IPS-18c (cell line): ENCODE measurements around the gene PET100.

Experiments used
- H3K4me3 ChIP-seq: 2 replicates; pipeline ENCODE4 v1.7.0; 2013; ENCODE audit warnings: low read depth, mild to moderate bottlenecking, low read length, moderate library complexity; ENCODE audit not compliant: insufficient read depth
- H3K9me3 ChIP-seq: one replicate; pipeline ENCODE4 v1.6.1; 2013; ENCODE audit warnings: mild to moderate bottlenecking, low read length, moderate library complexity; ENCODE audit not compliant: control insufficient read depth, insufficient read depth

PET100 gene

DNA sequence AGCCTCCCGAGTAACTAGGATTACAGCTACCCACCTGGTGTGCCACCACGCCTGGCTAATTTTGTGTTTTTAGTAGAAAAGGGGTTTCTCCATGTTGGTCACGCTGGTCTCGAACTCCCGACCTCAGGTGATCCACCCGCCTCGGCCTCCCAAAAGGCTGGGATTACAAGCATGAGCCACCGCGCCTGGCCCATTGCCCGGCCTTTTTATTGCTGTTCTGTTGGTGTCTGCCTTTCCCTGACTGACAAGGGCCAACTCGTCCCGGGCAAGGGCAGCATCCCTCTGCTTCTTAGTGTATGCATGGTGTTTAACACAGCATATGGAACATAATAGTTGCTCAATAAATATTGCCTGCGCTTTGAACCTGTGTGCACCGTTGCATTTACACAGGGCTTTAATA lies 33.1 kb downstream of the PET100 start:
- no peaks in the 10 kb centered on the region for H3K9me3 ChIP-seq
- no peak overlapping the region for H3K4me3 ChIP-seq

DNA sequence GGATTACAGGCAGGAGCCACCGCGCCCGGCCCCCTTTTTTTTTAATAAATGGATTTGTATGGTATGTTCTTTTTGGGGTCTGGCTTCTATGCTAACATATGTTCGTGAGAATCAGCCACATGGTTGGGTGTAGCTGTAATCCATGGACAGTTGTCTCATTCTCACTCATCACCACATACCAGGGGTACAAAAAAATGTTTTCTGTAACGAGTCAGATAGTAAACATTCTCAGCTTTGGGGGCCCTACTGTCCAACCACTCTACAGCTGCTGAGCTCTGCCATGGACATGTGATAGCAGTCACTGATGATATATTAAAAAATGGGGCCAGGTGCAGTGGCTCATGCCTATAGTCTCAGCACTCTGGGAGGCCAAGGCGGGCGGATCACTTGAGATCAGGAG lies 34.1 kb downstream of the PET100 start:
- no peak overlapping the region for H3K4me3 ChIP-seq
- H3K9me3 ChIP-seq = no peaks in the 10 kb centered on the region

DNA sequence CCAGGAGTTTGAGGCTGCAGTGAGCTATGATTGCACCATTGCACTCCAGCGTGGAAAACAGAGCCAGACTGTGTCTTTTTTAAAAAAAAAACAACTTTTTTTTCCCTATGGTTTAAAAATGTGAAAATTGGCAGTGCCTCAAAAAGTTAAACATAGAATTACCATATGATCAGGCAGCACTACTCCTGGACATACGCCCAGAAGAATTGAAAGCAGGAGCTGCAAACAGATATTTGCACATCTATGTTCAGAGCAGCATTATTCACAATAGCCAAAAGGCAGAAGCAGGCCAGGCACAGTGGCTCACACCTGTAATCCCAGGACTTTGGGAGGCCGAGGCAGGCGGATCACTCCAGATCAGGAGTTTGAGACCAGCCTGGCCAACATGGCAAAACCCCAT lies 35.5 kb downstream of the PET100 start:
- H3K4me3 ChIP-seq = no peak overlapping the region

DNA sequence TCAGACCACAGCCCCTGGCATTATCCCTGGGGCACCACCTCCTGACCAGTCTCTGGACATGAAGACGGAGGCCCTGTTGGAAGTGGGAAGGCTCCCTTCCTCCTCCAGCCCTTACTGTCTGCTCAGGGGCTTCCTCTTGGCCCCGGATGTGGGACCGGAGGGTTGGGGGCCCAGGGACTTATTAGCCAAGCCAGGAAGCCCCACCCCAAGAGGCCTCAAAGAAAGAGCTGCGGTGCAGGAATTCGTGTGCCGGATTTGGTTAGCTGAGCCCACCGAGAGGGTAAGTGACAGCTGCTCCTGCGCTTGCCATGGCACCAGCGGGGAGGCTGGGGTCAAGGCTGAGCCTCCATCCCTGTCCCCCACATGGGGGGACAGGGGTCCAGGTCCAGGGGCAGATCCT lies 39.2 kb downstream of the PET100 start, which contains the start of gene RETN:
Gene RETN, plus strand, starts transcription at position 208 of the 400 bp plus-strand sequence. CDS start 278 bp downstream, outside the sequence.
- Histone ChIP-seq H3K4me3 (peak within 1 kb of the TSS; percentile 71), H3K9me3 (no peaks in the 10 kb centered on the region)

More for the DNA sequence above, 35.5 kb downstream of the PET100 start:
- H3K9me3 ChIP-seq = no peaks in the 10 kb centered on the region

DNA sequence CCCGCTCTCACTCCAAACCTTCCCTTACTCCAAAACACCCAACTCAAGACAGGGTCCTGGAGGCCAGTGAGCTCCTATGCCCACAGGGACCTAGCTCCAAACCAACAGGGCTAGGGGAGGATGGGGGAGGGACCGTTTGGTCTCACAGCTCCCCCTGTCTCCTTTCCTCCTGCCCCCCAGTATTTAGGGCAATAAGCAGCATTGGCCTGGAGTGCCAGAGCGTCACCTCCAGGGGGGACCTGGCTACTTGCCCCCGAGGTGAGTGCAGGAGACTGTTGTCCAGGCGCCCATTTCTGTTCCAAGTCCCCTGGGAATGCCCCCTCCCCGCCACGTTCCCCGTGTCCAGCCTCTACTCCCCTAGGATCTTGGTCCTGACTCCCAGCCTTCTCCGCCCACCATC lies 40.0 kb downstream of the PET100 start:
- peak overlapping the region; percentile 71 for H3K4me3 ChIP-seq
- no peaks in the 10 kb centered on the region for H3K9me3 ChIP-seq

DNA sequence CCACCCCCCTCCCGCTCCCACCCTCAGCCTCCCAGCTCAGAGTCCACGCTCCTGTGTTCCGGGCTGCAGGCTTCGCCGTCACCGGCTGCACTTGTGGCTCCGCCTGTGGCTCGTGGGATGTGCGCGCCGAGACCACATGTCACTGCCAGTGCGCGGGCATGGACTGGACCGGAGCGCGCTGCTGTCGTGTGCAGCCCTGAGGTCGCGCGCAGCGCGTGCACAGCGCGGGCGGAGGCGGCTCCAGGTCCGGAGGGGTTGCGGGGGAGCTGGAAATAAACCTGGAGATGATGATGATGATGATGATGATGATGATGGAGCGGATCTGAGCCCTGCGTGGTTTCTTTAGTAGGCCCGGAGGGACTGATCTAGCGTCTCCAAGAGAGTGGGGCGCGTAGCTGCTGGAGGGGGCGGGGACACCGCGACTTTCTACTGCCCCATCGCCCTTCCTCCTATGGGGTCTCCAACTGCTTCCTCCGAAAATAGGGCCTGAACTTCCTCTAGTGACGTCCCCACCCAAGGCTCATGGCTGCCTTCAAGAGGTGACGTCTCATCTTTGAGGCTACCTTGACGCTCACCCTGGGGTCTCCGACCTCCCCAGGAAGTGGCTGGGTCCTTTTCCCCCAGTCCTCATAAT lies 40.7 kb downstream of the PET100 start:
- peak overlapping the region; percentile 71 for H3K4me3 ChIP-seq

DNA sequence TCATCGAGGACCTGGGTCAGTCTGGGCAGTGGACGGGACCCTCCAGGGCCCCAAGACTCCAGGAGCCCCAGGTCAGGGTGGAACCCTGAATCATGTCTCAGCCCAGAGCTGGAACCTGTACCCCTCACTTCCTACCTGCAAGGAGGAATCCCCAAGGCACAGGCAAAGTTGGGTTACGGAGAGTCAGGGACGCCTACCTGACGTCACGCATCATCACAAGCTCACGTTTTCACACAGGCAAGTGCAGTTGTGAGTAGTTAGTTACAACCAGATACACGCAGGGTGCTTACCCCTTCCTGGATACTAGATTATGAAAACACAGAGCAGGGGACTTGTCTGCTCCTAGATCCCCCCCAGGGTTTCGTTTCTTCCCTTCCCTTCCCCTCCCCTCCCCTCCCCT lies 41.2 kb downstream of the PET100 start:
- H3K9me3 ChIP-seq = no peaks in the 10 kb centered on the region
- H3K4me3 ChIP-seq = peak overlapping the region; percentile 71

More for the DNA sequence above, 40.7 kb downstream of the PET100 start:
- no peaks in the 10 kb centered on the region for H3K9me3 ChIP-seq

DNA sequence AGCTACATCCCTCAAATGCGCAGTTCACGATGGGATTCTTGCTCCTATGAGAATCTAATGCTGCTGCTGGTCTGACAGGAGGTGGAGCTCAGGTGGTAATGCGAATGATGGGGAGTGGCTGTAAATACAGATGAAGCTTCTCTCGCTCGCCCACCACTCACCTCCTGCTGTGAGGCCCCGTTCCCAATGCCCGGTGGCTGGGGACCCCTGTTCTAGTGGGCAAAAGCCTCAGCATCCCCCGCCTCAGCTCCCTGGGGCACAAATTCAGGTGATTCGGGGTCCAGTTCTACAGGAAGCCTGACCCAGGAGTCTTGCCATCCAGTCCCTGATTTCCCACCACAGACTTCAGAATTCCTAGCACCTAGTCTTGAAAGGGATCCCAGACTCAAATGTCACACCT lies 42.9 kb downstream of the PET100 start:
- Histone ChIP-seq H3K9me3 (no peaks in the 10 kb centered on the region), H3K4me3 (no peak overlapping the region)

DNA sequence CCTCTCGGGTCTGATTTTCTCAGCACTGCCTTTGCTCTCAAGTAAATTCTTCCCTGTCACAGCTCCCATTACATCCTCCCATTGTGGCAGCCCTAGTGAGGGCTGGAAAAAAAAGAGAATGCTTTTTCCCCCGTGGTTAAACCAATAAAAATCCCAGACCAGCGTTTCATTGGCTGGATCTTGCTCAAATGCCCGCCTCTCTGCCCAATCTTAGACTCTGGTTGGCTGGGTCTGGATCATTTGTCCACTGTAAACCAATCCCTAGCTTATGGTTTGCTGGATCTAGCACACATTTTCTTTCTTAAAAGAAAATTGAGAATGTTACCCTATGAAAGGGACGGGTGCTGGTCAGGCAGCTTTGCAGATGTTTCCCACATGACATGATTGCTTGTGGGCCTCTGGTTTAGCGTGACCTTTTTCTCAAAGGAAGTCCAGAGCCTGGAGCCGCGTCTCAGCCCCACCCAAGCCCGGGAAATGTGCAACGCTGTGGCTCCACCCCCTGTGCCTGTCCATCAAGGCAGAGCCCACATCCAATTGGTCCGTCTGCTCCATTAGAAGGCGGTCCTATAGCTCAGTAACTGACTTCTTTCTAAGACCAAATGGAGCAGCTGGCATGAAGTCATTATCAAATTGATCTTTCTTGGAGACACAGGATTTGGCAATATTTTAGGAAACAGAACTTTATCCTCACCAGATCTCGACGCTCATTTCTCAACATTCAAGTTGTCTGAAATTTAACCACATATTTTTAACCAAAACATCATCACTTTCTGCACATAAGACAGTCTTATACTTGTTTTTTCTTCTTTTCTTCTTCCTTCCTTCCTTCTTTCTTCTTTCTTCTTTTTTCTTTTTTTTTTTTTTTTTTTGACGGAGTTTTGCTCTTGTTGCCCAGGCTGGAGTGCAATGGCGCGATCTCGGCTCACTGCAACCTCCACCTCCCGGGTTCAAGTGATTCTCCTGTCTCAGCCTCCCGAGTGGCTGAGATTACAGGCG lies 44.7 kb downstream of the PET100 start:
- H3K9me3 ChIP-seq = no peaks in the 10 kb centered on the region
- peak overlapping the region; percentile 17; the same call in 1 of the 2 replicates for H3K4me3 ChIP-seq

DNA sequence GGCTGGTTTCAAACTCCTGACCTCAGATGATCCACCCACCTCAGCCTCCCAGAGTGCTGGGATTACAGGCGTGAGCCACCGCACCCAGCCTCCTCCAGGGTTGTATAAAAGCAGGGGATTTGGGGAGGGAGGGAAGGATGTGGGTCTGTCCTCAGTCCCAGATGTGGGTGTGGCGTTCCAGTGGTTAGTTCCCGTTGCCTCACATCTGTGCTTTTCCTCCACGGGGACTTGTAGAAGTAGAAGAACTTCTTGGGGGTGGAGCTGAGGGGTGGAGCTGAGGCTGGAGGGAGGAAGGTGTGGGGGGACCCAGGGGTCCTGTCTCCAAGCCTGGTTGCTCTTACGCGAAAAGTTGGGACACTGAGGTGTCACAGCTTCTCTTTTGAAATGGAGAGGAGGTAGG lies 46.8 kb downstream of the PET100 start:
- no peaks in the 10 kb centered on the region for H3K9me3 ChIP-seq
- no peak overlapping the region for H3K4me3 ChIP-seq

DNA sequence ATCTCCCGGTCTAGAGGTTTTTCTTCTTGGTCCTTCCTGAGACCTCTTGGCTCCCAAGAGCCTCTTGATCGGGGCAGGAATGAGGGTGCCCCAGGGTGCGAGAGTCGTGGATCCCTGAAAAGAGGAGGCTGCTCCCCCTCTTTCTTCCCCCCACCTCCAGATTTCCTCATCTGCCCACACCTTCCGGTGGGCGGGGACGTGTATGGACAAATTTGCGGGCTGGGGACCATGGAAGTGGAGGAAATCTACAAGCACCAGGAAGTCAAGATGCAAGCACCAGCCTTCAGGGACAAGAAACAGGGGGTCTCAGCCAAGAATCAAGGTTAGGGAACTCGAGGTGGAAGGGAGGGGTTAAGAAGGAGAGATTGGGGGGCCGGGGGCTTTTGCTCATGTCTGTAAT lies 47.3 kb downstream of the PET100 start, which contains the start of gene MCEMP1:
Gene MCEMP1, plus strand, starts transcription at position 237 of the 400 bp plus-strand sequence. Its CDS starts 31 bp downstream, at position 268.
- H3K4me3 ChIP-seq = no peak within 1 kb of the TSS

DNA sequence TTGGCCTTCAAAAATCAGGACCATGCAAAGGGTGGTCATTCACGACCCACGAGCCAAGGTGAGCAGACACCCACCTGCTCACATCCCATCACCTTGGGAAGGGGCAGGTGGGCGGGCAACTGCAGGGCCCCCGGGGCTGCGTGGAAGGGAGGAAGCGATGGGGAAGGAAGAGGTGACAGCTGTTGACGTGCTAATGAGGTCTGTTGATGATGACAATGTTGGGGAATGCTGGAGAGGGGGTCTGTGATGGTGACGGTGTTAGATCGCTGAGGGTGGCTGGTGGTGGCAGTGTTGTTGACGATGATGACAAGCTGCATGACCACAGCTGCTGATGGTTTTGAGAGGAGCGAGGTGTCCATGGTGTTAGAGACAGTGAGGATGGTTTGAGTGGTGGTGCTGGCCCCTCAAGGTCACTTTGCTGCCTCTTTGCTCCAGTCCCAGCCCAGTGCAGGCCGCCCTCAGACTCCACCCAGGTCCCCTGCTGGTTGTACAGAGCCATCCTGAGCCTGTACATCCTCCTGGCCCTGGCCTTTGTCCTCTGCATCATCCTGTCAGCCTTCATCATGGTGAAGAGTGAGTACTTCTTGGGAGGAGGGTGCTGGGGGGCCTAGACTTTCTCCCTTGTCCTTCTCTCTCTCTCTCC lies 48.2 kb downstream of the PET100 start:
- Histone ChIP-seq H3K4me3 (no peak overlapping the region), H3K9me3 (no peaks in the 10 kb centered on the region)

More for the DNA sequence above, 47.3 kb downstream of the PET100 start, which contains the start of gene MCEMP1:
- no peaks in the 10 kb centered on the region for H3K9me3 ChIP-seq

DNA sequence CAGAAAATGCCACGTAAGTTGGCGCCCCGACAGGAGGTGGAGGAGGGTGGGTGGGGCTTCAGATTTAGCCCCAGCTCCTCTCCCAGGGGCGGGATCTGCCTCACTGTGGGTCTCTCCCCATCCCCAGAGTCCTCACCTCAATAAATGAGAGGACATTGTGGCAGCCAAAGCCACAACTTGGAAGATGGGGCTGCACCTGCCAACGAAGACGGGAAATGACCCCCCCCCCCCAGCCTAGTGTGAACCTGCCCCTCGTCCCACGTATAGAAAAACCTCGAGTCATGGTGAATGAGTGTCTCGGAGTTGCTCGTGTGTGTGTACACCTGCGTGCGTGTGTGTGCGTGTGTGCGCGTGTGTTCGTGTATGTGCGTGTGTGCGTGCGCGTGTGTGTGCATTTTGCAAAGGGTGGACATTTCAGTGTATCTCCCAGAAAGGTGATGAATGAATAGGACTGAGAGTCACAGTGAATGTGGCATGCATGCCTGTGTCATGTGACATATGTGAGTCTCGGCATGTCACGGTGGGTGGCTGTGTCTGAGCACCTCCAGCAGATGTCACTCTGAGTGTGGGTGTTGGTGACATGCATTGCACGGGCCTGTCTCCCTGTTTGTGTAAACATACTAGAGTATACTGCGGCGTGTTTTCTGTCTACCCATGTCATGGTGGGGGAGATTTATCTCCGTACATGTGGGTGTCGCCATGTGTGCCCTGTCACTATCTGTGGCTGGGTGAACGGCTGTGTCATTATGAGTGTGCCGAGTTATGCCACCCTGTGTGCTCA lies 49.6 kb downstream of the PET100 start:
- H3K4me3 ChIP-seq = no peak overlapping the region
- H3K9me3 ChIP-seq = no peaks in the 10 kb centered on the region

DNA sequence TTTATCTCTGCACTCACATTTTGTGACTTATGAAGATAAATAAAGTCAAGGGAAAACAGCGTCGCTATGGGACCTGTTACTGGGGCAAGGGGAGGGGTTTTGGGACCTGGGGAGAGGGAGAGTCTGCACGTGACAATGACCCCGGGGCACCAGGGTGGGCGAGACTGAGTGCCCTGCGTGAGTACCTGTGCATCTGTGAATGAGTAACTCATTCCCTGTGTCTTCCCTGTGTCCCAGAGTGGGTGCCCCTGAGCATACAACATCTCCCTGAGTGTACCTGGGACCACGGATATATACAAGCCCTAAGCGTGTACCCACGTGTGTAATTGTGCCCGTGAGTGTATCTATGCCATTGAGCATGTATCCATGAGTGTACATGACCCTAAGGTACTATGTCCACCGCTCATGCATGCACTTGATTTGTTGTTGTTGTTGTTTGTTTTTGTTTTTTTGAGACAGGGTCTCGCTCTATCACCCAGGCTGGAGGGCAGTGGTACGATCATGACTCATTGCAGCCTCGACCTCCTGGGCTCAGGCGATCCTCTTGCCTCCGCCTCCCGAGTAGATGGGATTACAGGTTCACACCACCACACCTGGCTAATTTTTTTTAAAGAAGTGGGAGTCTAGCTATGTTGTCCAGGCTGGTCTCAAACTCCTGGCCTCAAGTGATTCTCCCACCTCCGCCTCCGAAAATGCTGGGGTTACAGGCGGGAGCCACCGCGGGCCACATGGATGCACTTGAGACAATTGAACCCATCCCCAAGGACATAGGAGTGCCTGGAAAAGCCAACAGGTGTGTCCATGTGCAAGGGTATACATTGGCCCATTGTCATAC lies 50.4 kb downstream of the PET100 start:
- Histone ChIP-seq H3K4me3 (no peak overlapping the region; the same call in 1 of the 2 replicates), H3K9me3 (no peaks in the 10 kb centered on the region)

DNA sequence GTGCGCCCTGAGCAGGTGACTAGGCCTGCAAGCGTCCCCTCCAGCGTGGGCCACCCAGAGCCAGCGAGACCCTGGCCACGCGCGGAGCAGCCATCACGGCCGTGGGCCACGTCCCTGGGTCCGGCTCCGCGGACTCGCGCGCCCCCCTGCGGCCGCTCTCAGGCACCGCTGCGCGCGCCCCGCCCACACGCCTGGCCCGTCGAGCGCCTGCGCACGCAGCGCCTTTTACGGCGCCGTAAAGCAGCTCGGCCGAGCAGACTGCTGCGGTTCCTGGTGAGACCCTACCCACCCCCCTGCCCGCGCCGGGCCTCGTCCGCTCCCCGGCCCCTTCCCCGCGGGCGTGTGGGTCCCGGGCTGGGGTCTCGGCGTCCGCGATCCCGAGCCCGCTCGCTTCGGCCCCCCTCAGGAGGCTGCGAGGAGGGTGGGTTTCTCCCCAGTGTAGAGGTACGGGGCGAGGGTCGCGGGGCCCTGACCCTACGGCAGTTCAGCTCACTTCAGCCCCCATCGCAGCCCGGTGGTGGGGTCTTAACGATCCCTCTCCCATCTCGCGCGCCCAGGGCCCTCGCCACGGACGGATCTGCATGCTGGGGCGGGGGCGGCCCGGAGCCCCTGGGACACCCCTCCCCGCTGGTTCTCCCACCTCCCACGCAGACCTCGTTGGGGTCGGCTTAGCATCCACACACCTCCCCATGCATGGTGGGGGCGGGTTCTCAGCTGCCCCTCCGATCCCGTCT lies 51.2 kb downstream of the PET100 start, which contains the start of gene TRAPPC5:
Gene TRAPPC5, plus strand, starts transcription at position 228 of the 734 bp plus-strand sequence. CDS start 1,421 bp downstream, outside the sequence.
- H3K9me3 ChIP-seq = no peaks in the 10 kb centered on the region
- H3K4me3 ChIP-seq = peak within 1 kb of the TSS; percentile 91
